Measurements from ENCODE around the gene VWC2L. TPM values are rescaled to one million over a fixed set of nuclear protein-coding genes. Genes with fewer than 3 reads are reported as not detected.

Gene VWC2L
- total RNA-seq, 1 donor: not detected

- no peaks in the 10 kb centered on the region for H3K36me3 ChIP-seq (ENCODE audit: insufficient read depth, low read length)
- H3K4me2 ChIP-seq (ENCODE audit: insufficient read depth, low read length): no peak overlapping the region
- no peak overlapping the region for H3K4me3 ChIP-seq (ENCODE audit: insufficient read depth, low read length)
- no peaks in the 10 kb centered on the region for H3K4me1 ChIP-seq (ENCODE audit: insufficient read depth, low read length)
- H3K9me3 ChIP-seq (ENCODE audit: low read depth, low read length): no peaks in the 10 kb centered on the region
- H4K20me1 ChIP-seq (ENCODE audit: insufficient read depth, low read length): no peaks in the 10 kb centered on the region
- DNase-seq (ENCODE audit: insufficient read length, low spot score, missing footprints): no peak
- H3K27ac ChIP-seq (ENCODE audit: low read depth, low read length): no peak overlapping the region
- no peaks in the 10 kb centered on the region for H3K79me2 ChIP-seq (ENCODE audit: insufficient read depth, low read length)
- no peak overlapping the region for H2AFZ ChIP-seq (ENCODE audit: low read length)
- H3K27me3 ChIP-seq (ENCODE audit: insufficient read depth, low read length): no peaks in the 10 kb centered on the region
- TF ChIP-seq, protein P1, sequence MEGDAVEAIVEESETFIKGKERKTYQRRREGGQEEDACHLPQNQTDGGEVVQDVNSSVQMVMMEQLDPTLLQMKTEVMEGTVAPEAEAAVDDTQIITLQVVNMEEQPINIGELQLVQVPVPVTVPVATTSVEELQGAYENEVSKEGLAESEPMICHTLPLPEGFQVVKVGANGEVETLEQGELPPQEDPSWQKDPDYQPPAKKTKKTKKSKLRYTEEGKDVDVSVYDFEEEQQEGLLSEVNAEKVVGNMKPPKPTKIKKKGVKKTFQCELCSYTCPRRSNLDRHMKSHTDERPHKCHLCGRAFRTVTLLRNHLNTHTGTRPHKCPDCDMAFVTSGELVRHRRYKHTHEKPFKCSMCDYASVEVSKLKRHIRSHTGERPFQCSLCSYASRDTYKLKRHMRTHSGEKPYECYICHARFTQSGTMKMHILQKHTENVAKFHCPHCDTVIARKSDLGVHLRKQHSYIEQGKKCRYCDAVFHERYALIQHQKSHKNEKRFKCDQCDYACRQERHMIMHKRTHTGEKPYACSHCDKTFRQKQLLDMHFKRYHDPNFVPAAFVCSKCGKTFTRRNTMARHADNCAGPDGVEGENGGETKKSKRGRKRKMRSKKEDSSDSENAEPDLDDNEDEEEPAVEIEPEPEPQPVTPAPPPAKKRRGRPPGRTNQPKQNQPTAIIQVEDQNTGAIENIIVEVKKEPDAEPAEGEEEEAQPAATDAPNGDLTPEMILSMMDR (IDR thresholded peaks at IDR 0.05; ENCODE audit: extremely low read depth, low read depth, low read length): no peak
These were observed 135.2 kb downstream of the VWC2L start for GRCh38 chr2:214545898-214546542.

- Histone ChIP-seq H4K20me1 (ENCODE audit: insufficient read depth, low read length) (no peaks in the 10 kb centered on the region), H3K9me3 (ENCODE audit: low read depth, low read length) (no peaks in the 10 kb centered on the region), H3K4me2 (ENCODE audit: insufficient read depth, low read length) (no peak overlapping the region), H3K36me3 (ENCODE audit: insufficient read depth, low read length) (no peaks in the 10 kb centered on the region), H3K27ac (ENCODE audit: low read depth, low read length) (no peak overlapping the region), H3K4me1 (ENCODE audit: insufficient read depth, low read length) (no peaks in the 10 kb centered on the region), H3K27me3 (ENCODE audit: insufficient read depth, low read length) (no peaks in the 10 kb centered on the region), H2AFZ (ENCODE audit: low read length) (no peak overlapping the region), H3K4me3 (ENCODE audit: insufficient read depth, low read length) (no peak overlapping the region), H3K79me2 (ENCODE audit: insufficient read depth, low read length) (no peaks in the 10 kb centered on the region)
- no peak for DNase-seq (ENCODE audit: insufficient read length, low spot score, missing footprints)
- TF ChIP-seq, protein P1 (IDR thresholded peaks at IDR 0.05; ENCODE audit: extremely low read depth, low read depth, low read length): no peak
These were observed 137.1 kb downstream of the VWC2L start for GRCh38 chr2:214547931-214548330.

GRCh38 chr2:214549946-214550345, 139.1 kb downstream of the VWC2L start:
- DNase-seq (ENCODE audit: insufficient read length, low spot score, missing footprints): no peak
- no peaks in the 10 kb centered on the region for H3K4me1 ChIP-seq (ENCODE audit: insufficient read depth, low read length)
- H3K9me3 ChIP-seq (ENCODE audit: low read depth, low read length): no peaks in the 10 kb centered on the region
- H3K79me2 ChIP-seq (ENCODE audit: insufficient read depth, low read length): no peaks in the 10 kb centered on the region
- no peak overlapping the region for H3K4me2 ChIP-seq (ENCODE audit: insufficient read depth, low read length)
- no peak overlapping the region for H3K4me3 ChIP-seq (ENCODE audit: insufficient read depth, low read length)
- H3K27ac ChIP-seq (ENCODE audit: low read depth, low read length): no peak overlapping the region
- TF ChIP-seq, protein P1 (IDR thresholded peaks at IDR 0.05; ENCODE audit: extremely low read depth, low read depth, low read length): no peak
- no peak overlapping the region for H2AFZ ChIP-seq (ENCODE audit: low read length)
- no peaks in the 10 kb centered on the region for H4K20me1 ChIP-seq (ENCODE audit: insufficient read depth, low read length)
- H3K36me3 ChIP-seq (ENCODE audit: insufficient read depth, low read length): no peaks in the 10 kb centered on the region
- H3K27me3 ChIP-seq (ENCODE audit: insufficient read depth, low read length): no peaks in the 10 kb centered on the region

DNA sequence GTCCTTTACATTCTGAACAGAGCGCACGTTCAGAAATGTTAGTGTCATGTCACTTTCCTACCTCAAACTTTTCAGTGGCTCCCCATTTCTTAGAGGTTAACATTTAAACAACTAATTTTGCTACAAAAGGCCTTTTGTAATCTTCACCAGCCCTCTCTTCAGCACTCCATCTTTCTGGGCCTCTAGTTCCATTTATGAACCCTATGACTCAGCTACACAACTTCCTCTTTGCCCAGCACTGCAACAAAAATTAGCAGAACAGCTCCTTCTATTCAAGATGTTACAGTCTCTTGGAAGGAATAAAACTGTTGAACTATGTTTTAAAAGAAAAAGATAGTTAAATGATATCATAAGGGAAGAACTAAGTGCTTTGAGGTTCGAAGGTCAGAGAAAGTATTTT, 139.9 kb downstream of the VWC2L start:
- H3K27me3 ChIP-seq (ENCODE audit: insufficient read depth, low read length): no peaks in the 10 kb centered on the region
- H3K27ac ChIP-seq (ENCODE audit: low read depth, low read length): no peak overlapping the region
- no peak overlapping the region for H2AFZ ChIP-seq (ENCODE audit: low read length)
- H3K79me2 ChIP-seq (ENCODE audit: insufficient read depth, low read length): no peaks in the 10 kb centered on the region
- H3K4me3 ChIP-seq (ENCODE audit: insufficient read depth, low read length): no peak overlapping the region
- no peaks in the 10 kb centered on the region for H3K4me1 ChIP-seq (ENCODE audit: insufficient read depth, low read length)
- H4K20me1 ChIP-seq (ENCODE audit: insufficient read depth, low read length): no peaks in the 10 kb centered on the region
- H3K36me3 ChIP-seq (ENCODE audit: insufficient read depth, low read length): no peaks in the 10 kb centered on the region
- DNase-seq (ENCODE audit: insufficient read length, low spot score, missing footprints): no peak
- TF ChIP-seq, protein P1 (IDR thresholded peaks at IDR 0.05; ENCODE audit: extremely low read depth, low read depth, low read length): no peak
- no peaks in the 10 kb centered on the region for H3K9me3 ChIP-seq (ENCODE audit: low read depth, low read length)
- no peak overlapping the region for H3K4me2 ChIP-seq (ENCODE audit: insufficient read depth, low read length)

All from osteoblast (primary cell).